PC-9 (cell line): ENCODE measurements around the gene SMIM38. TPM values are rescaled to one million over a fixed set of nuclear protein-coding genes. Genes with fewer than 3 reads are reported as not detected.

Experiments used
- BruUV-seq: library from RNA; stranded (reverse); fragments of 400-500 nt; replicated peaks from 2 replicates; lab custom pipeline; 2021; lab: Mats Ljungman, UMichigan
- CTCF ChIA-PET: fragments of 300-600 bp; sonication (Branson Sonifier 250); formaldehyde crosslinking; loops from one replicate; lab custom pipeline; 2022; ENCODE audit warnings: antibody characterized with exemption; lab: Charles Lee
- POLR2A ChIA-PET: fragments of 300-600 bp; sonication (Branson Sonifier 250); formaldehyde crosslinking; loops from one replicate; lab custom pipeline; 2022; ENCODE audit warnings: antibody characterized with exemption; ENCODE audit not compliant: unreplicated experiment; lab: Charles Lee
- DNase-seq, 2 experiments: peaks; one replicate each; pipeline versions ENCODE4 v3.0.0 to v3.0.0-alpha.2; 2015 to 2022; ENCODE audit warnings: mixed read lengths in 1 of 2
- H2AFZ ChIP-seq: fragments of 200-600 bp; sonication (generic); 2 replicates; pipeline ENCODE4 v1.8.1; 2017; ENCODE audit warnings: antibody characterized with exemption
- H3F3A ChIP-seq: fragments of 200-600 bp; sonication (generic); 2 replicates; pipeline ENCODE4 v1.8.1; 2017; ENCODE audit warnings: antibody characterized with exemption, mild to moderate bottlenecking, low read depth; ENCODE audit not compliant: insufficient read depth
- H3K27ac ChIP-seq: fragments of 200-600 bp; sonication (generic); 2 replicates; pipeline ENCODE4 v1.6.1; 2016; ENCODE audit warnings: mixed run types
- H3K27me3 ChIP-seq: fragments of 200-600 bp; sonication (generic); 2 replicates; pipeline ENCODE4 v1.6.1; 2016; ENCODE audit warnings: low read depth, mixed run types; ENCODE audit not compliant: insufficient read depth
- H3K36me3 ChIP-seq: fragments of 200-600 bp; sonication (generic); 2 replicates; pipeline ENCODE4 v1.6.1; 2016; ENCODE audit warnings: low read depth, mixed run types
- H3K4me1 ChIP-seq: fragments of 200-600 bp; sonication (generic); replicated peaks from 2 replicates; pipeline ENCODE4 v1.6.1; 2016; ENCODE audit warnings: mixed run types; ENCODE audit not compliant: insufficient read depth
- H3K4me2 ChIP-seq: fragments of 200-600 bp; sonication (generic); 2 replicates; pipeline ENCODE4 v1.6.1; 2017; ENCODE audit warnings: mixed run types
- H3K4me3 ChIP-seq: fragments of 200-600 bp; sonication (generic); 2 replicates; pipeline ENCODE4 v1.6.1; 2016; ENCODE audit warnings: mixed run types
- H3K79me2 ChIP-seq: fragments of 200-600 bp; sonication (generic); 2 replicates; pipeline ENCODE4 v1.6.1; 2017; ENCODE audit warnings: low read depth, mixed run types
- H3K9me2 ChIP-seq: fragments of 200-600 bp; sonication (generic); 2 replicates; pipeline ENCODE4 v1.8.1; 2017; ENCODE audit warnings: mild to moderate bottlenecking; ENCODE audit not compliant: insufficient read depth
- H3K9me3 ChIP-seq: fragments of 200-600 bp; sonication (generic); 2 replicates; pipeline ENCODE4 v1.8.1; 2016; ENCODE audit warnings: low read depth; ENCODE audit not compliant: insufficient read depth
- H4K20me1 ChIP-seq: fragments of 200-600 bp; sonication (generic); 2 replicates; pipeline ENCODE4 v1.8.1; 2017; ENCODE audit not compliant: insufficient read depth
- EZH2 ChIP-seq: fragments of 200-600 bp; sonication (generic); IDR thresholded peaks from 2 replicates; pipeline ENCODE4 v1.8.0; 2017; ENCODE audit warnings: antibody characterized with exemption, low read depth
- intact Hi-C: fragments of 100-400 bp; cut with micrococcal nuclease; formaldehyde crosslinking; loops from one replicate; pipeline ENCODE4 v1.10.0; 2022; ENCODE audit not compliant: unreplicated experiment
- total RNA-seq: library from RNA; stranded (reverse); gene quantifications from 2 replicates; pipeline ENCODE4 v1.2.3, GENCODE V29; 2021
- TF ChIP-seq, protein P1 (sequence below): fragments of 200-600 bp; sonication (generic); conservative IDR thresholded peaks from 2 replicates; pipeline ENCODE4 v1.6.1; 2017; ENCODE audit warnings: mixed run types, antibody characterized with exemption, mild to moderate bottlenecking, moderate library complexity

Gene SMIM38
- total RNA-seq, 1 experiment from 2014 or later: 0.26 TPM

GRCh38 chr11:69193629-69194028, 37.9 kb downstream of the SMIM38 start:
- Histone ChIP-seq H3K4me3 (no peak overlapping the region), H3K36me3 (no peaks in the 10 kb centered on the region), H3K27me3 (no peaks in the 10 kb centered on the region; the same call in 1 of the 2 replicates), H3F3A (no peaks in the 10 kb centered on the region), H3K9me3 (no peaks in the 10 kb centered on the region), H3K27ac (no peak overlapping the region), H3K4me2 (no peak overlapping the region), H3K79me2 (no peaks in the 10 kb centered on the region), H3K4me1 (no peaks in the 10 kb centered on the region), H2AFZ (no peak overlapping the region), H4K20me1 (no peaks in the 10 kb centered on the region), H3K9me2 (no peaks in the 10 kb centered on the region)
- ChIA-PET CTCF (no interaction called here), POLR2A (no interaction called here)
- DNase-seq: no peak
- BruUV-seq: no TSS peak
- TF ChIP-seq, protein P1, sequence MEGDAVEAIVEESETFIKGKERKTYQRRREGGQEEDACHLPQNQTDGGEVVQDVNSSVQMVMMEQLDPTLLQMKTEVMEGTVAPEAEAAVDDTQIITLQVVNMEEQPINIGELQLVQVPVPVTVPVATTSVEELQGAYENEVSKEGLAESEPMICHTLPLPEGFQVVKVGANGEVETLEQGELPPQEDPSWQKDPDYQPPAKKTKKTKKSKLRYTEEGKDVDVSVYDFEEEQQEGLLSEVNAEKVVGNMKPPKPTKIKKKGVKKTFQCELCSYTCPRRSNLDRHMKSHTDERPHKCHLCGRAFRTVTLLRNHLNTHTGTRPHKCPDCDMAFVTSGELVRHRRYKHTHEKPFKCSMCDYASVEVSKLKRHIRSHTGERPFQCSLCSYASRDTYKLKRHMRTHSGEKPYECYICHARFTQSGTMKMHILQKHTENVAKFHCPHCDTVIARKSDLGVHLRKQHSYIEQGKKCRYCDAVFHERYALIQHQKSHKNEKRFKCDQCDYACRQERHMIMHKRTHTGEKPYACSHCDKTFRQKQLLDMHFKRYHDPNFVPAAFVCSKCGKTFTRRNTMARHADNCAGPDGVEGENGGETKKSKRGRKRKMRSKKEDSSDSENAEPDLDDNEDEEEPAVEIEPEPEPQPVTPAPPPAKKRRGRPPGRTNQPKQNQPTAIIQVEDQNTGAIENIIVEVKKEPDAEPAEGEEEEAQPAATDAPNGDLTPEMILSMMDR: no peak
- no peak for TF ChIP-seq EZH2
- intact Hi-C loops: no loop called here

- CTCF ChIA-PET: no interaction called here
- H3K27me3 ChIP-seq: no peaks in the 10 kb centered on the region; the same call in 1 of the 2 replicates
- no peaks in the 10 kb centered on the region for H3K9me2 ChIP-seq
- no peaks in the 10 kb centered on the region for H3K4me1 ChIP-seq
- TF ChIP-seq EZH2: no peak
- TF ChIP-seq, protein P1: no peak
- no peaks in the 10 kb centered on the region for H3F3A ChIP-seq
- no TSS peak for BruUV-seq
- no peak overlapping the region for H2AFZ ChIP-seq
- no peaks in the 10 kb centered on the region for H4K20me1 ChIP-seq
- no peaks in the 10 kb centered on the region for H3K9me3 ChIP-seq
- no peak for DNase-seq
- POLR2A ChIA-PET: no interaction called here
- intact Hi-C loops: no loop called here
- no peak overlapping the region for H3K4me3 ChIP-seq
- no peaks in the 10 kb centered on the region for H3K36me3 ChIP-seq
- H3K79me2 ChIP-seq: no peaks in the 10 kb centered on the region
- H3K27ac ChIP-seq: no peak overlapping the region
- no peak overlapping the region for H3K4me2 ChIP-seq
Observed at GRCh38 chr11:69194396-69194795, 38.7 kb downstream of the SMIM38 start.

- no peak for DNase-seq
- Histone ChIP-seq H3K27me3 (no peaks in the 10 kb centered on the region; the same call in 1 of the 2 replicates), H3F3A (no peaks in the 10 kb centered on the region), H3K4me1 (no peaks in the 10 kb centered on the region), H3K4me3 (no peak overlapping the region), H3K9me3 (no peaks in the 10 kb centered on the region), H3K79me2 (no peaks in the 10 kb centered on the region), H2AFZ (no peak overlapping the region), H4K20me1 (no peaks in the 10 kb centered on the region), H3K36me3 (no peaks in the 10 kb centered on the region), H3K27ac (no peak overlapping the region), H3K9me2 (no peaks in the 10 kb centered on the region), H3K4me2 (no peak overlapping the region)
- POLR2A ChIA-PET: no interaction called here
- no peak for TF ChIP-seq EZH2
- CTCF ChIA-PET: no interaction called here
- intact Hi-C loops: no loop called here
- BruUV-seq: no TSS peak
Observed at GRCh38 chr11:69194956-69195355, 39.2 kb downstream of the SMIM38 start.
